Aorta (tissue), 5 donors: ENCODE measurements around the gene EPN3. TPM values are rescaled to one million over a fixed set of nuclear protein-coding genes. Genes with fewer than 3 reads are reported as not detected.

Experiments used
- ATAC-seq: fragments of 200-7000 bp; cut with Tn5 transposase; one replicate; pipeline ENCODE4 v1.9.1; 2022; ENCODE audit warnings: moderate library complexity; ENCODE audit not compliant: low FRiP score
- DNase-seq, 2 donors: peaks; one replicate each; pipeline ENCODE4 v3.0.0-alpha.2; 2020
- H3K27ac ChIP-seq, 2 donors: one replicate each; pipeline ENCODE4 v1.5.1; 2013; ENCODE audit warnings: low read length in 2 of 2, mild to moderate bottlenecking in 2 of 2, moderate library complexity in 2 of 2, control low read depth in 1 of 2, inconsistent platforms in 1 of 2, low read depth in 1 of 2
- H3K27me3 ChIP-seq, 2 donors: one replicate each; pipeline ENCODE4 v1.6.1; 2013; ENCODE audit warnings: control low read depth in 1 of 2, low read length in 1 of 2, mild to moderate bottlenecking in 1 of 2, moderate library complexity in 1 of 2; ENCODE audit not compliant: insufficient read depth in 2 of 2, control insufficient read depth in 1 of 2
- H3K36me3 ChIP-seq, 2 donors: one replicate each; pipeline ENCODE4 v1.6.1; 2013; ENCODE audit warnings: control low read depth in 1 of 2, low read length in 1 of 2, mild to moderate bottlenecking in 1 of 2; ENCODE audit not compliant: insufficient read depth in 2 of 2, control insufficient read depth in 1 of 2
- H3K4me1 ChIP-seq, 2 donors: one replicate each; pipeline ENCODE4 v1.6.1; 2013; ENCODE audit warnings: low read length in 2 of 2, control low read depth in 1 of 2, mild to moderate bottlenecking in 1 of 2, moderate library complexity in 1 of 2; ENCODE audit not compliant: insufficient read depth in 2 of 2, control insufficient read depth in 1 of 2
- H3K4me3 ChIP-seq, 2 donors: one replicate each; pipeline ENCODE4 v1.5.1; 2013; ENCODE audit warnings: low read length in 2 of 2, control low read depth in 1 of 2, mild to moderate bottlenecking in 1 of 2
- H3K9me3 ChIP-seq: one replicate; pipeline ENCODE4 v1.6.1; 2013; ENCODE audit warnings: mild to moderate bottlenecking, low read length; ENCODE audit not compliant: control insufficient read depth
- WGBS, 2 donors: extraction: QIAGEN DNeasy Blood & Tissue Kit; methylation state at CpG; one replicate each; pipeline ENCODE4 v1.1.7; 2013; 5-methylcytosine and 5-hydroxymethylcytosine counted together
- intact Hi-C, 2 donors: fragments of 100-400 bp; cut with DNase I; formaldehyde crosslinking; loops; one replicate each; pipeline versions ENCODE4 v1.14.2 to v1.15.0; 2022
- polyA plus RNA-seq, 2 donors: library from polyadenylated mRNA; stranded (reverse); fragments of 200-250 nt; gene quantifications; one replicate each; pipeline ENCODE4 v1.2.3, GENCODE V29; 2013
- total RNA-seq, 2 donors: library from RNA; stranded (reverse); fragmentation: NEBNext Ultra II Directional; extraction: Animal tissue kit (Norgen Biotek cat#: 25700); gene quantifications; one replicate each; pipeline ENCODE4 v1.2.1, GENCODE V29; 2021
- donor health status: healthy with polysubstance abuse.
- donor health status: Bipolar disorder and iron deficiency.
- donor health status: DM: no; HTN: no; CAD: no.
- donor health status: DM: no; HTN: no; CAD: no.
- donor health status: DM: yes; HTN: yes; CAD: no.

The EPN3 gene
- total and polyA plus RNA-seq, 4 donors, result 1.5 to 1.9 TPM; not detected in 2

GRCh38 chr17:50582741-50583140 is 50.2 kb downstream of the EPN3 start:
- Histone ChIP-seq H3K4me1 (no peaks in the 10 kb centered on the region), H3K36me3 (no peaks in the 10 kb centered on the region), H3K4me3 (no peak overlapping the region), H3K27ac (no peak overlapping the region), H3K27me3 (no peaks in the 10 kb centered on the region), H3K9me3 (no peaks in the 10 kb centered on the region)
- no peak for DNase-seq
- no peak for ATAC-seq
- WGBS, 2 donors, result 77 to 79% methylated on average over 2 of the region's 2 CpGs
- intact Hi-C loops, result loop anchor here in 1 of 2 donors (1.0 kb wide), 1 partner anchor 34 kb away; no protein-coding TSS in a partner anchor

GRCh38 chr17:50583641-50584040 is 51.1 kb downstream of the EPN3 start:
- H3K27ac ChIP-seq, result no peak overlapping the region
- WGBS, 2 donors, result 29 to 41% methylated on average over 7 of the region's 7 CpGs
- no peak overlapping the region for H3K4me3 ChIP-seq
- H3K36me3 ChIP-seq, result no peaks in the 10 kb centered on the region
- H3K9me3 ChIP-seq, result no peaks in the 10 kb centered on the region
- DNase-seq (no peak), ATAC-seq (no peak)
- no peaks in the 10 kb centered on the region for H3K27me3 ChIP-seq
- H3K4me1 ChIP-seq, result no peaks in the 10 kb centered on the region
- intact Hi-C loops, result no loop called here

- H3K4me3 ChIP-seq, result no peak overlapping the region
- H3K27me3 ChIP-seq, result no peaks in the 10 kb centered on the region
- 23 to 32% methylated on average over 4 of the region's 4 CpGs for WGBS, 2 donors
- no peaks in the 10 kb centered on the region for H3K36me3 ChIP-seq
- intact Hi-C loops, result no loop called here
- H3K27ac ChIP-seq, result no peak overlapping the region
- no peak for ATAC-seq
- no peak for DNase-seq
- no peaks in the 10 kb centered on the region for H3K9me3 ChIP-seq
- H3K4me1 ChIP-seq, result no peaks in the 10 kb centered on the region
These were observed 51.6 kb downstream of the EPN3 start for GRCh38 chr17:50584116-50584515.

- intact Hi-C loops, result no loop called here
- ATAC-seq (no peak), DNase-seq (no peak)
- Histone ChIP-seq H3K4me1 (no peaks in the 10 kb centered on the region), H3K4me3 (no peak overlapping the region), H3K9me3 (no peaks in the 10 kb centered on the region), H3K27me3 (no peaks in the 10 kb centered on the region), H3K27ac (no peak overlapping the region), H3K36me3 (no peaks in the 10 kb centered on the region)
- 97% methylated on average over 6 of the region's 6 CpGs for WGBS, 2 donors
These were observed 52.2 kb downstream of the EPN3 start for GRCh38 chr17:50584749-50585148.

- no peak for ATAC-seq
- no peaks in the 10 kb centered on the region for H3K4me1 ChIP-seq
- H3K27me3 ChIP-seq, result no peaks in the 10 kb centered on the region
These were observed 52.8 kb downstream of the EPN3 start for GRCh38 chr17:50585346-50585745.

GRCh38 chr17:50585891-50586290 is 53.4 kb downstream of the EPN3 start:
- WGBS, 2 donors, result 83 to 84% methylated on average over 8 of the region's 8 CpGs
- no peaks in the 10 kb centered on the region for H3K36me3 ChIP-seq
- no peak overlapping the region for H3K27ac ChIP-seq
- H3K4me1 ChIP-seq, result no peaks in the 10 kb centered on the region
- no peak for DNase-seq
- no peak for ATAC-seq
- no peaks in the 10 kb centered on the region for H3K27me3 ChIP-seq
- intact Hi-C loops, result no loop called here
- H3K9me3 ChIP-seq, result no peaks in the 10 kb centered on the region
- H3K4me3 ChIP-seq, result no peak overlapping the region

More at GRCh38 chr17:50585346-50585745, 52.8 kb downstream of the EPN3 start:
- Histone ChIP-seq H3K9me3 (no peaks in the 10 kb centered on the region), H3K4me3 (no peak overlapping the region), H3K27ac (no peak overlapping the region), H3K36me3 (no peaks in the 10 kb centered on the region)
- DNase-seq, result no peak
- 92 to 97% methylated on average over 4 of the region's 4 CpGs for WGBS, 2 donors
- intact Hi-C loops, result no loop called here

DNA sequence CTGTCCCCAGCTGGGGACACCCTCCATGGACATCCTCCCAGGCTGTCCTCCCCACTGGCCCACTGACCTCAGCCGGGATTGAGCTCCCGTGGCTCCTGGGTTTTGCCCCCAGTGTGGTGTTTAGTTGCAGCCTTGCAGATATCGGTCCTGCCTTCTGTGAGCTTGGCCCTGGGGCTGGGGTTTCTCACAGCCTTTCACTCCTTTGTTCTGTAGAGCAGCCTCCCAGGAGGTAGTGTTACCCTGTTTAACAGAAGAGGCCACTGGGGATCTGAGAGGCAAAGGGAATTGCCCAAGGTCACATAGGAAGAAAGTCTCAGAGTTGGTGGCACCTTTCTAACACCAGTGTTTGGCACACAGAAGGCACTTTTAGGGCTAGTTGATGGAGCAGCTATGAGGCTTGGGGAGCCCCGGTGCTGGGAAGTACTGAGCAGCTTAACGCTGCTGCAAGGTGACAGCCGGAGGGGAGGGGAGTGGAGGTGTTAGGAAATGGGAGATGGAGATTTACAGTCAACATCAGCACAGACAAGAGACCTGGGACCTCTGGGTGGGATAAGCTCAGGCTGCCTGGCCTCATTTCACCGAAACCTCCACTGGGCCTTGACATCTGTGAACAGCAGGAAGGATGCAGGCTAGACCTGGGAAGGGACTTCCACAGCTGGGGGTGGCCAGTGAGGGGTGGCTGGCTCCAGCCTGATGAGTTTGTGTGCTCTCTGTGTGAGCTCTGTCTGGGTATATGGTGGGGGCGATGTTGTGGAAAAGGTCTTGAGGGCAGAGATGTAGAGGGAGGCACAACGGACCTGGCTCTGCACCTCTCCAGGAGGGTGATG is 54.1 kb downstream of the EPN3 start:
- no peak for DNase-seq
- H3K27me3 ChIP-seq, result no peaks in the 10 kb centered on the region
- H3K4me1 ChIP-seq, result no peaks in the 10 kb centered on the region
- WGBS, 2 donors, result 84 to 88% methylated on average over 9 of the region's 9 CpGs
- no peak overlapping the region for H3K4me3 ChIP-seq
- no peak overlapping the region for H3K27ac ChIP-seq
- no peak for ATAC-seq
- H3K9me3 ChIP-seq, result no peaks in the 10 kb centered on the region
- no peaks in the 10 kb centered on the region for H3K36me3 ChIP-seq
- intact Hi-C loops, result no loop called here

- WGBS, 2 donors, result 74 to 78% methylated on average over 9 of the region's 9 CpGs
- no peak overlapping the region for H3K27ac ChIP-seq
- H3K27me3 ChIP-seq, result no peaks in the 10 kb centered on the region
- H3K4me3 ChIP-seq, result no peak overlapping the region
- H3K36me3 ChIP-seq, result no peaks in the 10 kb centered on the region
- ATAC-seq (no peak), DNase-seq (no peak)
- no peaks in the 10 kb centered on the region for H3K4me1 ChIP-seq
- intact Hi-C loops, result no loop called here
- H3K9me3 ChIP-seq, result no peaks in the 10 kb centered on the region
These were observed 55.0 kb downstream of the EPN3 start for GRCh38 chr17:50587571-50587970.

- Histone ChIP-seq H3K4me3 (no peak overlapping the region), H3K27ac (no peak overlapping the region), H3K9me3 (no peaks in the 10 kb centered on the region), H3K4me1 (no peaks in the 10 kb centered on the region), H3K27me3 (no peaks in the 10 kb centered on the region), H3K36me3 (no peaks in the 10 kb centered on the region)
- intact Hi-C loops, result no loop called here
- DNase-seq, result no peak
- no peak for ATAC-seq
- WGBS, 2 donors, result 46 to 49% methylated on average over 18 of the region's 18 CpGs
These were observed 56.0 kb downstream of the EPN3 start for GRCh38 chr17:50588391-50589049.
